ENCODE data around the gene LIPE. TPM values are rescaled to one million over a fixed set of nuclear protein-coding genes. Genes with fewer than 3 reads are reported as not detected.

Gene LIPE
- total RNA-seq, 1 donor from 2014 or later, result 23.6 TPM

GRCh38 chr19:42411581-42412178 is 15.5 kb downstream of the LIPE start:
- DNase-seq (ENCODE audit: low spot score), result no peak

- no peak for DNase-seq (ENCODE audit: low spot score)
These were observed 16.8 kb downstream of the LIPE start for GRCh38 chr19:42410371-42410770.

GRCh38 chr19:42409477-42409876 is 17.7 kb downstream of the LIPE start:
- no peak for DNase-seq (ENCODE audit: low spot score)

GRCh38 chr19:42407816-42408175 is 19.4 kb downstream of the LIPE start:
- no peak for DNase-seq (ENCODE audit: low spot score)

- no peak for DNase-seq (ENCODE audit: low spot score)
These were observed 19.9 kb downstream of the LIPE start for GRCh38 chr19:42407085-42407815.

GRCh38 chr19:42406111-42406510 is 21.1 kb downstream of the LIPE start:
- no peak for DNase-seq (ENCODE audit: low spot score)

GRCh38 chr19:42403586-42403985 is 23.6 kb downstream of the LIPE start:
- DNase-seq (ENCODE audit: low spot score), result no peak

GRCh38 chr19:42402376-42403116 is 24.6 kb downstream of the LIPE start:
- no peak for DNase-seq (ENCODE audit: low spot score)

- peak; percentile 87 for DNase-seq (ENCODE audit: low spot score)
These were observed 25.6 kb downstream of the LIPE start for GRCh38 chr19:42401365-42402303.

- DNase-seq (ENCODE audit: low spot score), result no peak
These were observed 26.8 kb downstream of the LIPE start for GRCh38 chr19:42400404-42400803.

GRCh38 chr19:42397263-42398166 is 29.7 kb downstream of the LIPE start:
- no peak for DNase-seq (ENCODE audit: low spot score)

GRCh38 chr19:42396381-42397262 is 30.6 kb downstream of the LIPE start:
- DNase-seq (ENCODE audit: low spot score), result peak; percentile 99

- no peak for DNase-seq (ENCODE audit: low spot score)
These were observed 32.4 kb downstream of the LIPE start for GRCh38 chr19:42394751-42395150.

- DNase-seq (ENCODE audit: low spot score), result no peak
These were observed 35.0 kb downstream of the LIPE start for GRCh38 chr19:42392165-42392564.

- no peak for DNase-seq (ENCODE audit: low spot score)
These were observed 37.3 kb downstream of the LIPE start, which contains the start of gene CNFN for GRCh38 chr19:42389899-42390298. TSS of gene CNFN (minus strand) at chr19:42390297. CDS start at chr19:42389037, 1,260 bp downstream.

GRCh38 chr19:42388851-42389489 is 38.2 kb downstream of the LIPE start:
- DNase-seq (ENCODE audit: low spot score), result no peak

GRCh38 chr19:42386974-42387707 is 40.0 kb downstream of the LIPE start:
- DNase-seq (ENCODE audit: low spot score), result peak; percentile 61

GRCh38 chr19:42380155-42380554 is 47.0 kb downstream of the LIPE start:
- DNase-seq (ENCODE audit: low spot score), result no peak

Measured in ureter (tissue), 1 donor.